ENCODE data around the gene SV2B. TPM values are rescaled to one million over a fixed set of nuclear protein-coding genes. Genes with fewer than 3 reads are reported as not detected.

SV2B gene
- total RNA-seq, 1 donor from 2014 or later = 1.2 TPM

GRCh38 chr15:91214675-91215590 lies 114.9 kb downstream of the SV2B start:
- intact Hi-C loops (cut with DNase I) = no loop called here
- ATAC-seq (no peak), DNase-seq (no peak)
- H3K27ac ChIP-seq = no peak overlapping the region
- H3K4me1 ChIP-seq = no peaks in the 10 kb centered on the region
- no peaks in the 10 kb centered on the region for H3K36me3 ChIP-seq
- H3K9me3 ChIP-seq = no peaks in the 10 kb centered on the region
- peaks cover 5% of the 10 kb centered on the region for H3K27me3 ChIP-seq (ENCODE audit: low read depth)
- TF ChIP-seq CTCF (IDR thresholded peaks at IDR 0.05) = no peak
- H3K4me3 ChIP-seq = no peak overlapping the region

GRCh38 chr15:91216000-91216399 lies 115.9 kb downstream of the SV2B start:
- Histone ChIP-seq H3K9me3 (no peaks in the 10 kb centered on the region), H3K27ac (no peak overlapping the region), H3K4me3 (no peak overlapping the region), H3K27me3 (ENCODE audit: low read depth) (no peaks in the 10 kb centered on the region), H3K36me3 (no peaks in the 10 kb centered on the region), H3K4me1 (no peaks in the 10 kb centered on the region)
- no peak for TF ChIP-seq CTCF (IDR thresholded peaks at IDR 0.05)
- intact Hi-C loops (cut with DNase I) = no loop called here
- ATAC-seq = no peak
- DNase-seq = no peak

GRCh38 chr15:91219206-91219605 lies 119.1 kb downstream of the SV2B start:
- no peaks in the 10 kb centered on the region for H3K9me3 ChIP-seq
- no peak overlapping the region for H3K4me3 ChIP-seq
- intact Hi-C loops (cut with DNase I) = no loop called here
- H3K36me3 ChIP-seq = no peaks in the 10 kb centered on the region
- DNase-seq (no peak), ATAC-seq (no peak)
- peaks cover 5% of the 10 kb centered on the region for H3K27me3 ChIP-seq (ENCODE audit: low read depth)
- no peaks in the 10 kb centered on the region for H3K4me1 ChIP-seq
- no peak for TF ChIP-seq CTCF (IDR thresholded peaks at IDR 0.05)
- no peak overlapping the region for H3K27ac ChIP-seq

- Histone ChIP-seq H3K4me1 (no peaks in the 10 kb centered on the region), H3K4me3 (no peak overlapping the region), H3K36me3 (no peaks in the 10 kb centered on the region), H3K27ac (no peak overlapping the region), H3K9me3 (no peaks in the 10 kb centered on the region), H3K27me3 (ENCODE audit: low read depth) (peaks cover 11% of the 10 kb centered on the region)
- DNase-seq (no peak), ATAC-seq (no peak)
- no peak for TF ChIP-seq CTCF (IDR thresholded peaks at IDR 0.05)
- intact Hi-C loops (cut with DNase I) = loop anchor here (5.0 kb wide), 1 partner anchor 165 kb away; no protein-coding TSS in a partner anchor
Measured at GRCh38 chr15:91222052-91222451, 122.0 kb downstream of the SV2B start.

GRCh38 chr15:91223863-91224262 lies 123.8 kb downstream of the SV2B start:
- Histone ChIP-seq H3K27me3 (ENCODE audit: low read depth) (peaks cover 11% of the 10 kb centered on the region), H3K4me1 (no peaks in the 10 kb centered on the region), H3K36me3 (no peaks in the 10 kb centered on the region), H3K4me3 (no peak overlapping the region), H3K27ac (no peak overlapping the region), H3K9me3 (no peaks in the 10 kb centered on the region)
- intact Hi-C loops (cut with DNase I) = loop anchor here (5.0 kb wide), 1 partner anchor 167 kb away; no protein-coding TSS in a partner anchor
- no peak for TF ChIP-seq CTCF (IDR thresholded peaks at IDR 0.05)
- ATAC-seq = no peak
- DNase-seq = no peak

Measured in lower lobe of right lung (tissue), 2 donors.